Activated CD8-positive, alpha-beta T cell treated with anti-CD3 and anti-CD28 coated beads, Interleukin-2, amount 10 ng/mL, durations not matched to agents 7 days and 5 days (primary cell): ENCODE results near the gene C20orf144. TPM values are rescaled to one million over a fixed set of nuclear protein-coding genes. Genes with fewer than 3 reads are reported as not detected.
"Not testable (repeated sequence)": the region's sequence is repeated elsewhere in the genome, so short reads cannot be mapped to it uniquely, and the experiment has no call there.

Source experiments
- ATAC-seq: fragments of 150-1000 bp; cut with Tn5 transposase; one replicate; pipeline ENCODE4 v1.10.0; 2021; ENCODE audit warnings: moderate library complexity
- CTCF ChIA-PET: fragments of 350-600 bp; sonication (Branson Sonifier 250); formaldehyde crosslinking; loops from one replicate; lab custom pipeline; 2021; ENCODE audit warnings: antibody characterized with exemption; lab: Charles Lee
- POLR2A ChIA-PET: fragments of 350-600 bp; sonication (Branson Sonifier 250); formaldehyde crosslinking; loops from one replicate; lab custom pipeline; 2021; ENCODE audit warnings: antibody characterized with exemption; lab: Charles Lee
- DNase-seq: peaks from one replicate; pipeline ENCODE4 v3.0.0-alpha.2; 2020
- H3K27ac Mint-ChIP-seq: one replicate; pipeline ENCODE4 v1.8.0; 2021; ENCODE audit warnings: mild to moderate bottlenecking, mixed read lengths
- H3K27me3 Mint-ChIP-seq: one replicate; pipeline ENCODE4 v1.8.0; 2021; ENCODE audit warnings: low read depth, mixed read lengths
- H3K36me3 Mint-ChIP-seq: one replicate; pipeline ENCODE4 v1.8.0; 2021; ENCODE audit warnings: low read depth, mixed read lengths
- H3K4me1 Mint-ChIP-seq: one replicate; pipeline ENCODE4 v1.8.0; 2021; ENCODE audit warnings: low read depth, mixed read lengths
- H3K4me3 Mint-ChIP-seq: one replicate; pipeline ENCODE4 v1.8.0; 2021; ENCODE audit warnings: mild to moderate bottlenecking, mixed read lengths
- H3K9me3 Mint-ChIP-seq: one replicate; pipeline ENCODE4 v1.8.0; 2022; ENCODE audit warnings: mixed read lengths; ENCODE audit not compliant: insufficient read depth
- total RNA-seq, 2 experiments: library from RNA; stranded (reverse); gene quantifications; one replicate each; pipeline ENCODE4 v1.2.3, GENCODE V29; 2021

Gene C20orf144
- total RNA-seq, 2 experiments from 2014 or later, result 0.16 to 0.21 TPM

- no peak for ATAC-seq
- Mint-ChIP-seq H3K27me3 (no peaks in the 10 kb centered on the region), H3K4me3 (no peak overlapping the region), H3K36me3 (peaks cover 13% of the 10 kb centered on the region), H3K9me3 (no peaks in the 10 kb centered on the region), H3K27ac (peak overlapping the region; percentile 96), H3K4me1 (peaks cover 71% of the 10 kb centered on the region)
- DNase-seq, result no peak
- ChIA-PET POLR2A (interaction anchor here (0.7 to 3.1 kb wide), 4 partner anchors 9 to 31 kb away, joined by 3 to 25 read pairs (median 10); partner anchors contain the start of genes ACTL10 and PXMP4), CTCF (interaction anchor here (0.7 to 3.1 kb wide), 8 partner anchors 9 to 381 kb away, joined by 3 to 12 read pairs (median 4); partner anchors contain the start of genes CHMP4B and PXMP4)
Observed at GRCh38 chr20:33688938-33689424, 26.9 kb downstream of the C20orf144 start.

- Mint-ChIP-seq H3K4me1 (peaks cover 66% of the 10 kb centered on the region), H3K36me3 (peaks cover 10% of the 10 kb centered on the region), H3K4me3 (peak overlapping the region; percentile 67), H3K27me3 (no peaks in the 10 kb centered on the region), H3K27ac (peak overlapping the region; percentile 96), H3K9me3 (no peaks in the 10 kb centered on the region)
- ChIA-PET CTCF (interaction anchor here (0.7 to 3.1 kb wide), 8 partner anchors 10 to 381 kb away, joined by 3 to 11 read pairs (median 4); partner anchors contain the start of gene PXMP4), POLR2A (interaction anchor here (2.0 to 3.1 kb wide), 3 partner anchors 10 to 30 kb away, joined by 8 to 25 read pairs (median 12); partner anchors contain the start of genes ACTL10 and PXMP4)
- no peak for ATAC-seq
- no peak for DNase-seq
Observed at GRCh38 chr20:33689493-33689892, 27.4 kb downstream of the C20orf144 start.

GRCh38 chr20:33689973-33690372, 27.8 kb downstream of the C20orf144 start:
- H3K4me1 Mint-ChIP-seq, result peaks cover 61% of the 10 kb centered on the region
- POLR2A ChIA-PET, result interaction anchor here (1.1 to 3.1 kb wide), 5 partner anchors 10 to 42 kb away, joined by 4 to 25 read pairs (median 8); partner anchors contain the start of genes ACTL10, PXMP4 and ZNF341
- H3K4me3 Mint-ChIP-seq, result peak overlapping the region; percentile 67
- no peaks in the 10 kb centered on the region for H3K9me3 Mint-ChIP-seq
- DNase-seq, result peak; percentile 76
- H3K36me3 Mint-ChIP-seq, result peaks cover 5% of the 10 kb centered on the region
- no peaks in the 10 kb centered on the region for H3K27me3 Mint-ChIP-seq
- CTCF ChIA-PET, result interaction anchor here (1.0 to 3.1 kb wide), 5 partner anchors 10 to 380 kb away, joined by 3 to 11 read pairs (median 5); partner anchors contain the start of gene PXMP4
- peak; percentile 13 for ATAC-seq
- H3K27ac Mint-ChIP-seq, result peak overlapping the region; percentile 96

DNA sequence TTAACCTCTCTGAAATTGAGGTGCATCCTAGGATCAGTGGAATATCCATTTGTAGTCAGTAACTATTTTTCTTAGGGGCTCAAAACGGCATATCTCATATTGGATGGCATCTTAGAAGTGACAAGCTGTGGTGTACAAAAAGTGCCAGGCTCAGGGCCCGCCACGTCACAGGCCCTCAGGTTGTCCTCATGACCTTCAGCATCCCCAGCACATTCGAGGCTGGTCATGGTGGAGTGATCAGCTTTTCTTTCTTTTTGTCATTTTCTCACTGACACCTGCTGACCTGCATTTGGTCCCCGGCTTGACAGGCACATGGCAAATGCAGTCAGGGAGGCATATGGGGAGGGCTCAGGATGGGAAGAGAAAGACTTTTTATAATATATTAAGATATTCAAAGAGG, 31.2 kb downstream of the C20orf144 start:
- ChIA-PET POLR2A (interaction anchor here (1.2 to 1.7 kb wide), 2 partner anchors 12 to 27 kb away, joined by 3 to 4 read pairs; partner anchors contain the start of gene PXMP4), CTCF (interaction anchor here (1.0 to 1.9 kb wide), 2 partner anchors 14 to 26 kb away, joined by 3 to 6 read pairs; no protein-coding TSS in a partner anchor)
- H3K9me3 Mint-ChIP-seq, result no peaks in the 10 kb centered on the region
- H3K4me1 Mint-ChIP-seq, result peaks cover 37% of the 10 kb centered on the region
- no peaks in the 10 kb centered on the region for H3K27me3 Mint-ChIP-seq
- H3K27ac Mint-ChIP-seq, result no peak overlapping the region
- DNase-seq (no peak), ATAC-seq (no peak)
- H3K4me3 Mint-ChIP-seq, result no peak overlapping the region
- H3K36me3 Mint-ChIP-seq, result no peaks in the 10 kb centered on the region

DNA sequence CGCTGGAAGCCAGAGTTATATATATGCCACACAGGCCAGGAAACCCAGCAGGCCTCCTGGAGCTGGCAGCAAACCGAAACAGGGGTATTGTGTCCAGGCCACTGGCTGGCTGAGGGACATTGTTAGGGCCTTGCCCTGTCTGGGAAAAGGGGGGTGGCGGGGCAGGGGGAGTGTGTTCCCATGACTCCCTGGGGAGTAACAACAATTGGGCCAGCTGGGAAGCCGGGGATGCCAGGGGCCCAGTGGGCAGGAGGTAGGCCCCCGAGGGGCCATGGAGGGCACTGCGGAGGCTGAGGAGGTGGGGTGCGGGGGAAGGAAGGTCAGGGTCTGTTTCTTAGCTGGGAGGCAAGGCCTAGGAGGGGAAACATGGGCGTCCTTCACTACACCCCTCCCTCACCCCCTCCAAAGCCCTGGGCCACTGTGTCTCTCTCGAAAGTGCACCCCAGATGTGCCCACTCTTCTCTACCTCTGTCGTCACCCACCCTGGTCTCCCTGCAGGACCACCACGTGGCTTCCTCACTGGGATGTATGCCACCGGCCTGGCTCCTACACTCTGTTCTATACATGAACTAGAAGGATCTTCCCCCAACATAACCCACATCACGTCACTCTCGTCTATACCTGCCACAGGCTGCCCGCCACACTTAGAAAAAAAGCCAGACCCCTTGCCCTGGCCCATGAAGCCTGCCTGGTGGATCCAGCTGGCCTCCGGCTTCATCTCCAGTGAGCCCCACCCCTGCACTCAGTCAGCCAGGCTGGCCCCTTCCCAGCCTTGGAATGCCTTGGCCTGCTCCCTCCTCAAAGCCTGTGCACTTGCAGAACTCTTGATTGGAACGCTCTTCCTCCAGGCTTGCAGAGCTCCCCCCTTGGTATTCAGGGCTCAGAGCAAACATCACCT, 31.9 kb downstream of the C20orf144 start:
- Mint-ChIP-seq H3K36me3 (no peaks in the 10 kb centered on the region), H3K27ac (peak overlapping the region; percentile 63), H3K9me3 (no peaks in the 10 kb centered on the region), H3K4me1 (peaks cover 30% of the 10 kb centered on the region), H3K4me3 (no peak overlapping the region), H3K27me3 (no peaks in the 10 kb centered on the region)
- ChIA-PET POLR2A (interaction anchor here (0.7 to 1.7 kb wide), 3 partner anchors 13 to 301 kb away, joined by 3 to 4 read pairs (median 3); partner anchors contain the start of gene PXMP4), CTCF (interaction anchor here (1.4 to 1.9 kb wide), 2 partner anchors 15 to 25 kb away, joined by 3 to 6 read pairs; no protein-coding TSS in a partner anchor)
- no peak for ATAC-seq
- DNase-seq, result no peak

DNA sequence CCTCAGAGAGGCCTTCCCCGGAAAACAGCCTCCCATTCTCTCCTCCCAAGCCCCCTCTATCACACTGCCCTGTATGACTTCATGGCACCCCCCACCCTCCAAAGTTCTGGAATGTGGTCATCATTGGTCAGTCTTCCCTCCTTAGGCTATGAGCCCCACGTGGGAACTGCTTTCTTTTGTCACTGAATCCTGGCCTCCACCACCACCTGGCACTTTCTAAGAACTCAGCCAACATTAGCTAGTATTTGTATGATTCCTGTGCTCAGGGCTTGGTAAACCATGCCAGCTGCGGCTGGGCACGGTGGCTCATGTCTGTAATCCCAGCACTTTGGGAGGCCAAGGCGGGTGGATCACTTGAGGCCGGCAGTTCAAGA, 32.5 kb downstream of the C20orf144 start:
- no peak for DNase-seq
- ATAC-seq, result no peak
- Mint-ChIP-seq H3K27ac (peak overlapping the region; percentile 63), H3K27me3 (no peaks in the 10 kb centered on the region), H3K9me3 (no peaks in the 10 kb centered on the region), H3K4me1 (peaks cover 23% of the 10 kb centered on the region), H3K4me3 (no peak overlapping the region), H3K36me3 (no peaks in the 10 kb centered on the region)
- POLR2A ChIA-PET, result no interaction called here
- CTCF ChIA-PET, result interaction anchor here (1.4 kb wide), 1 partner anchor 25 kb away, joined by 3 read pairs; no protein-coding TSS in a partner anchor

DNA sequence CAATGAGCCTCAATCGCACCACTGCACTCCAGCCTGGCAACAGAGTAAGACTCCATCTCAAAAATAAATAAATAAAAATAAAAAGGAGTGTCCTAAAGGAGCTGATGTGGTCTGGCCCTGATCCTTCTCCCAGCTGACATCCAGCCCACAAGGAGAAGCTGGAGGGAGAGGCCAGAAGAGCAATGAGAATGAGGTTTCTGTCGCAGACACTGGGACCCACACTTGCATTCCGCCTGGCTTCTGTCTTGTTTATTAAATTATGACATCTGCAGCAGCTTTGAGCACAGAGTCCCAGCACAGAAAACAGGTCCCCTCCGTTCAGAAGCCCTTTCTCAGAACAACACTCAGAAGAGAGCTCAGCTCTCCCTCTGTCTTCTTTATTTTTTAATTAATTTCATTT, 34.3 kb downstream of the C20orf144 start:
- H3K4me3 Mint-ChIP-seq, result no peak overlapping the region
- no peak overlapping the region for H3K27ac Mint-ChIP-seq
- ATAC-seq, result no peak
- H3K9me3 Mint-ChIP-seq, result no peaks in the 10 kb centered on the region
- no peaks in the 10 kb centered on the region for H3K27me3 Mint-ChIP-seq
- CTCF ChIA-PET, result no interaction called here
- no peak for DNase-seq
- H3K36me3 Mint-ChIP-seq, result no peaks in the 10 kb centered on the region
- H3K4me1 Mint-ChIP-seq, result peaks cover 5% of the 10 kb centered on the region
- POLR2A ChIA-PET, result interaction anchor here (1.0 kb wide), 1 partner anchor 12 kb away, joined by 3 read pairs; no protein-coding TSS in a partner anchor

GRCh38 chr20:33697129-33697528, 35.0 kb downstream of the C20orf144 start:
- no peak overlapping the region for H3K4me3 Mint-ChIP-seq
- H3K4me1 Mint-ChIP-seq, result peaks cover 1% of the 10 kb centered on the region
- POLR2A ChIA-PET, result interaction anchor here (1.0 kb wide), 1 partner anchor 12 kb away, joined by 3 read pairs; no protein-coding TSS in a partner anchor
- ATAC-seq (no peak), DNase-seq (no peak)
- no peaks in the 10 kb centered on the region for H3K27me3 Mint-ChIP-seq
- peaks cover 4% of the 10 kb centered on the region for H3K36me3 Mint-ChIP-seq
- no peaks in the 10 kb centered on the region for H3K9me3 Mint-ChIP-seq
- H3K27ac Mint-ChIP-seq, result no peak overlapping the region
- CTCF ChIA-PET, result interaction anchor here (1.3 kb wide), 1 partner anchor 10 kb away, joined by 3 read pairs; no protein-coding TSS in a partner anchor

DNA sequence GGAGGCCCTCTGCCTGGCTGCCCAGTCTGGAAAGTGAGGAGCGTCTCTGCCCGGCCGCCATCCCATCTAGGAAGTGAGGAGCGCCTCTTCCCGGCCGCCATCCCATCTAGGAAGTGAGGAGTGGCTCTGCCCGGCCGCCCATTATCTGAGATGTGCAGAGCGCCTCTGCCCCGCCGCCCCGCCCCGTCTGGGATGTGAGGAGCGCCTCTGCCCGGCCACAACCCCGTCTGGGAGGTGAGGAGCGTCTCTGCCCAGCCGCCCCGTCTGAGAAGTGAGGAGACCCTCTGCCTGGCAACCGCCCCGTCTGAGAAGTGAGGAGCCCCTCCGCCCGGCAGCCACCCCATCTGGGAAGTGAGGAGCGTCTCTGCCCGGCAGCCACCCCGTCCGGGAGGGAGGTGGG, 36.8 kb downstream of the C20orf144 start:
- ATAC-seq, POLR2A ChIA-PET, H3K4me1 Mint-ChIP-seq, H3K27ac Mint-ChIP-seq, CTCF ChIA-PET, H3K36me3 Mint-ChIP-seq, H3K27me3 Mint-ChIP-seq, H3K9me3 Mint-ChIP-seq, H3K4me3 Mint-ChIP-seq, DNase-seq: not testable (repeated sequence)

DNA sequence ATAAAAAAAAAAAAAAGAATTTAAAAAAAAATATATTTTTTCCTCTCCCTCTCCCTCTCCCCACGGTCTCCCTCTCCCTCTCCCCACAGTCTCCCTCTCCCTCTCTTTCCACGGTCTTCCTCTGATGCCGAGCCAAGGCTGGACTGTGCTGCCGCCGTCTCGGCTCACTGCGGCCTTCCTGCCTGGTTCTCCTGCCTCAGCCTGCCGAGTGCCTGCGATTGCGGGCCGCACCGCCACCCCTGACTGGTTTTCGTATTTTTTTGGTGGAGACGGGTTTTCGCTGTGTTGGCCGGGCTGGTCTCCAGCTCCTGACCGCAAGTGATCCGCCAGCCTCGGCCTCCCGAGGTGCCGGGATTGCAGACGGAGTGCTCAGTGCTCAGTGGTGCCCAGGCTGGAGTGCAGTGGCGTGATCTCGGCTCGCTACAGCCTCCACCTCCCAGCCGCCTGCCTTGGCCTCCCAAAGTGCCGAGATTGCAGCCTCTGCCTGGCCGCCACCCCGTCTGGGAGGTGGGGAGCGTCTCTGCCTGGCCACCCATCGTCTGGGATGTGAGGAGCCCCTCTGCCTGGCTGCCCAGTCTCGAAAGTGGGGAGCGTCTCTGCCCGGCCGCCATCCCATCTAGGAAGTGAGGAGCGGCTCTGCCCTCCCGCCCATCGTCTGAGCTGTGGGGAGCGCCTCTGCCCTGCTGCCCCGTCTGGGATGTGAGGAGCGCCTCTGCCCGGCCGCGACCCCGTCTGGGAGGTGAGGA, 38.7 kb downstream of the C20orf144 start:
- POLR2A ChIA-PET, CTCF ChIA-PET, H3K4me1 Mint-ChIP-seq, H3K4me3 Mint-ChIP-seq, H3K9me3 Mint-ChIP-seq, H3K27me3 Mint-ChIP-seq, DNase-seq, H3K27ac Mint-ChIP-seq, ATAC-seq: not testable (repeated sequence)
- peaks cover 13% of the 10 kb centered on the region for H3K36me3 Mint-ChIP-seq
